Adipocyte (in vitro differentiated cells): Measurements from ENCODE around the gene TBL1X.
A peak's percentile ranks its signal among the peaks of the same experiment; 100 is the strongest.
"Not testable (repeated sequence)": the region's sequence is repeated elsewhere in the genome, so short reads cannot be mapped to it uniquely, and the experiment has no call there.

ENCODE experiments used
- DNase-seq: peaks from one replicate; pipeline ENCODE4 v3.0.0-alpha.2; 2015; ENCODE audit warnings: low read depth
- H3K27me3 ChIP-seq: replicated peaks from 2 replicates; pipeline ENCODE4 v1.7.0; 2013; ENCODE audit warnings: mild to moderate bottlenecking, low read length, moderate library complexity; ENCODE audit not compliant: control insufficient read depth, insufficient read depth
- H3K36me3 ChIP-seq: 2 replicates; pipeline ENCODE4 v1.7.0; 2013; ENCODE audit warnings: low read length, mild to moderate bottlenecking, moderate library complexity; ENCODE audit not compliant: control insufficient read depth, insufficient read depth, severe bottlenecking
- H3K4me1 ChIP-seq: 2 replicates; pipeline ENCODE4 v1.7.0; 2013; ENCODE audit warnings: mild to moderate bottlenecking, low read length, moderate library complexity; ENCODE audit not compliant: control insufficient read depth, insufficient read depth
- H3K4me3 ChIP-seq: 2 replicates; pipeline ENCODE4 v1.7.0; 2013; ENCODE audit warnings: mild to moderate bottlenecking, low read length, moderate library complexity
- H3K9ac ChIP-seq: 2 replicates; pipeline ENCODE4 v1.7.0; 2013; ENCODE audit warnings: mild to moderate bottlenecking, low read length, moderate library complexity
- H3K9me3 ChIP-seq: 2 replicates; pipeline ENCODE4 v1.7.0; 2013; ENCODE audit warnings: mild to moderate bottlenecking, low read length, moderate library complexity; ENCODE audit not compliant: control insufficient read depth

TBL1X gene

DNA sequence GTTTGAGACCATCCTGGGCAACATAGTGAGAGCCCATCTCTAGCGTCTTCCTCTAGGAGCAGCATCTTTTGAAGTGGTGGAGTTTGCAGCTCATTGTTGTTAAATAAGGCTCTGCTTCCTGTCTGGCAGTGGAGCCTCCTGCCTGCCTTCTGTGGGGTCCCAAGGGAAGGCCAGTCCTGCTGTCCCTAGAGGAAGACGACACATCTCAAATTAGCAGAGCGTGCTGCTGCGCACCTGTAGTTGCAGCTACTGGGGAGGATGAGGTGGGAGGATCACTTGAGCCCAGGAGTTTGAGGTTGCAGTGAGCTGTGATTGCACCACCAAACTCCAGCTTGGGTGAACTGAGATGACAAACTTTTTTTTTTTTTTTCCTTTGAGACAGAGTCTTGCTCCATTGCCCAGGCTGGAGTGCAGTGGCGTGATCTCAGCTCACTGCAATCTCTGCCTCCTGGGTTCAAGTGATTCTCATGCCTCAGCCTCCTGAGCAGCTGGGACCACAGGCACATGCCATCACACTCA, 303.5 kb downstream of the TBL1X start:
- not testable (repeated sequence) for H3K9me3 ChIP-seq

DNA sequence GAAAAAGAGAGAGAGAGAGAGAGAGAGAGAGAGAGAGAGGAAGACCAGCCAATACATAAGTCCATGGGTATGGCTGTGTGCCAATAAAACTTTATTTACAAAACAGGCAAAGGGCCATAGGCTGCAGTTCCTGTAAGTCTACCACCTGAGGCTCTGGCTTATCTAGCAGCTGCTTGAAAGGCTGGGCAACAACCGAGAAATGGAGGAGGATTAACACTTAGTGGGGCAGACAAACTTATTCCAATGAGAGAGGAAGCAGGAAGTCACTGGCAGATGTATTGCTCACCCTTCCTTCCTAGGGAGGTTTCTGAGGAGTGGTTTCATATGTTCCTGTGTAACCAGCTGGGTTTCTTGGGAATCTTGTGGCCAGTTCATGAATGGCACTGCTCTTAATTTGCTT, 305.5 kb downstream of the TBL1X start:
- Histone ChIP-seq H3K36me3 (no peaks in the 10 kb centered on the region), H3K4me3 (no peak overlapping the region), H3K9ac (no peak overlapping the region), H3K9me3 (no peaks in the 10 kb centered on the region), H3K4me1 (no peaks in the 10 kb centered on the region), H3K27me3 (peaks cover 17% of the 10 kb centered on the region)
- DNase-seq, result no peak

More for the DNA sequence above, 303.5 kb downstream of the TBL1X start:
- not testable (repeated sequence) for DNase-seq, H3K9ac ChIP-seq, H3K4me3 ChIP-seq, H3K36me3 ChIP-seq, H3K4me1 ChIP-seq
- peaks cover 17% of the 10 kb centered on the region for H3K27me3 ChIP-seq

DNA sequence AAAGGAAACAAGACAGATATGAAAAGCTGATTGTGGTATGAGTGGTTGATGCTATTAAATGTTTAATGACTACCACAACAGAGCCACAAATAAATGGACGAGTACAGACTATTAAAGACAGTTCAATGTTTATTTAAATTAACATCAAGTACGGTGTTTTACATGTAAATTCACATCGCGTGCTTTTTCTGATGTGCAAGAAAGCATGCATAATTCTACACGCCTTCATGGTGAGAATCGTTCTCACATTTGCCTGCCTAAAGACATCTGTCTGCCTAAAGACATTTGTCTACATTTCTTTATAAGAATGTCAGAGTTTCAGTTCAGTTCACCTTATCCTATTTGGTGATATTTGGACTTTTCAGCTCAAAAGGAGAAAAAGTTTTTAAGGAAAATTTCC, 308.1 kb downstream of the TBL1X start:
- H3K9me3 ChIP-seq, result no peaks in the 10 kb centered on the region
- H3K4me1 ChIP-seq, result no peaks in the 10 kb centered on the region
- H3K4me3 ChIP-seq, result no peak overlapping the region
- peaks cover 8% of the 10 kb centered on the region for H3K27me3 ChIP-seq
- no peaks in the 10 kb centered on the region for H3K36me3 ChIP-seq
- no peak overlapping the region for H3K9ac ChIP-seq
- DNase-seq, result no peak

DNA sequence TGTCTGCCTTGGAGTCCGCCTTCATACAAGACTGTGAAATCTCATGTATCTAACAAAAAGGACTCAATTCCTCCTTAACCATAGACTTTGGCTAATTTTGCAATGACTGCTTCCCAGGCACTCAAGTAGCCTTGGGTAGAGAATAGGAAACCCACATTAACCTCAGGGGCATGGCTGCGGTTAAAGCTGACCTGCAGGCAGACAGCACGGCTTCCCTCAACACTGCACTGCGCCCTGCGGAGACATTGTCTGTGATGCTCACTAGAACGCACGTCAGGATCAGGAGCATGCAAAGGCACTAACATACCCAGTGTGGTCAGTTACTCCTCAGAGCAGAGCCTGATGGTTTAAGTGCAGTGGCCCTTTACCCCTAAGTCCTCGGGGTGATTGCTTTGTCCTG, 311.1 kb downstream of the TBL1X start:
- H3K4me1 ChIP-seq, result no peaks in the 10 kb centered on the region
- no peaks in the 10 kb centered on the region for H3K9me3 ChIP-seq
- H3K4me3 ChIP-seq, result no peak overlapping the region
- peaks cover 7% of the 10 kb centered on the region for H3K27me3 ChIP-seq
- no peaks in the 10 kb centered on the region for H3K36me3 ChIP-seq
- DNase-seq, result no peak
- H3K9ac ChIP-seq, result no peak overlapping the region

DNA sequence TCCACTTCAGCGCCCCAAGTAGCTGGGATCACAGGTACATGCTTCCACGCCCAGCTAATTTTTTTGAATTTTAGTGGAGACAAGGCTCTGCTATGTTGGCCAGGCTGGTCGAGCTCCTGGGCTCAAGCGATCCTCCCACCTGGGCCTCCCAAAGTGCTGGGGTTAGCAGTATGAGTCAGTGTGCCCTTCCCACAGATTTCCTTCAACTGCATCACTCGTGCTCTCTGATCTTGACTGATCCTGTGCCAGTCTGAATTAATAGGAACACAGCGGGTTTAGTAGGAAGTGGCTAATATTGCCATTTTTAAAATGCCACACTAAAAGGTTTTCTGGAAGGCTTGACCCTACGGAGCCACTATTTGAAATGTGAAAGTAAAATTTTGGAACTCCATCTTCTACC, 317.1 kb downstream of the TBL1X start:
- peaks cover 20% of the 10 kb centered on the region for H3K27me3 ChIP-seq
- peaks cover 6% of the 10 kb centered on the region for H3K9me3 ChIP-seq
- DNase-seq, result no peak
- no peaks in the 10 kb centered on the region for H3K4me1 ChIP-seq
- no peak overlapping the region for H3K4me3 ChIP-seq
- no peak overlapping the region for H3K9ac ChIP-seq
- H3K36me3 ChIP-seq, result no peaks in the 10 kb centered on the region

DNA sequence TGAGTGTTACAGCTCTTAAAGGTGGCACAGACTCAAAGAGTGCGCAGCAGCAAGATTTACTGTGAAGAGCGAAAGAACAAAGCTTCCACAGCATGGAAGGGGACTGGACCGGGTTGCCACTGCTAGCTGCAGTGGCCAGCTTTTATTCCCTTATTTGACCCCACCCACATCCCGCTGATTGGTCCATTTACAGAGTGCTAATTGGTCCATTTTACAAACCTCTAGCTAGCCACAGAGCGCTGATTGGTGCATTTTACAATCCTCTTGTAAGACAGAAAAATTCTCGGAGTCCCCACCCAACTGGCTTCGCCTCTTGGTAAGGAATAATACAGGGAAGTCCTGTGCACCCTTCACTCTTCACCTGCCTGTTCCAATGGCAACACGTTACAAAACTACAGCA, 319.5 kb downstream of the TBL1X start:
- Histone ChIP-seq H3K9me3 (peaks cover 6% of the 10 kb centered on the region), H3K27me3 (peaks cover 40% of the 10 kb centered on the region), H3K4me3 (no peak overlapping the region), H3K9ac (no peak overlapping the region), H3K4me1 (no peaks in the 10 kb centered on the region), H3K36me3 (no peaks in the 10 kb centered on the region)
- DNase-seq, result no peak

DNA sequence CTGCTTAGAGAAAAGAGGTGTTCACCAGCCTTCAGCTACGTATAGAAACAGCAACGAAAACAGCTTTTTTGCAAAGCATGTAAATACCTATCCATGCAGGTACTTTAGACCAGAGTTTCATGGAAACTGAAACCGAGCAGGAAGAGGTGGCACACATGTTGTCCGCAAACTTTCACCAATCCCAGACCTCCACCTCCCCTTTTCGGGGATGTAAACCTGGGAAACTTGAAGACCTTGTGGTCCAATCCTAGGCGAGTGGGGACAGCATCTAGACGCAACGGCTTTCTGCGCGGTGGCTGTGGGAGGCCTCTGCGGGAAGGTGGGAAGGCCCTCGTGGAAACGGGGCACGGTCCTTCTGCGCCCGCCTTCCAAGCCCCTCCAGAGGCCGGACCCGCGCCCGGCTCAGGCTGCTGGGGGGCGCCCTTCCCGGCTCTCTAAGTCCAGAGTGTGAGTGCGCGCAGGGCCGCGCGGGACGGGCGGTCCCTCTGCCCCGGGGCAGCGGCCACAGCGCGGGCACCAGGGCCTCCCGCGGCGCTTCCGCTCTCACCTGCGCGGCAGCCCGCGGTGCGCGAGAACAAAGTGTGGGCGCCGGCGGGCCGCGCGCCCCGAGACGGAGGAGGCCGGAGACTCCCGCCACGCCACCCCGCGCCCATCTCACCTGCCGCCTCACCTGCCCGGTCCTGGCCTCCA, 320.5 kb downstream of the TBL1X start:
- no peak overlapping the region for H3K9ac ChIP-seq
- H3K36me3 ChIP-seq, result no peaks in the 10 kb centered on the region
- no peaks in the 10 kb centered on the region for H3K4me1 ChIP-seq
- DNase-seq, result no peak
- peaks cover 6% of the 10 kb centered on the region for H3K9me3 ChIP-seq
- H3K27me3 ChIP-seq, result peaks cover 41% of the 10 kb centered on the region
- H3K4me3 ChIP-seq, result no peak overlapping the region

DNA sequence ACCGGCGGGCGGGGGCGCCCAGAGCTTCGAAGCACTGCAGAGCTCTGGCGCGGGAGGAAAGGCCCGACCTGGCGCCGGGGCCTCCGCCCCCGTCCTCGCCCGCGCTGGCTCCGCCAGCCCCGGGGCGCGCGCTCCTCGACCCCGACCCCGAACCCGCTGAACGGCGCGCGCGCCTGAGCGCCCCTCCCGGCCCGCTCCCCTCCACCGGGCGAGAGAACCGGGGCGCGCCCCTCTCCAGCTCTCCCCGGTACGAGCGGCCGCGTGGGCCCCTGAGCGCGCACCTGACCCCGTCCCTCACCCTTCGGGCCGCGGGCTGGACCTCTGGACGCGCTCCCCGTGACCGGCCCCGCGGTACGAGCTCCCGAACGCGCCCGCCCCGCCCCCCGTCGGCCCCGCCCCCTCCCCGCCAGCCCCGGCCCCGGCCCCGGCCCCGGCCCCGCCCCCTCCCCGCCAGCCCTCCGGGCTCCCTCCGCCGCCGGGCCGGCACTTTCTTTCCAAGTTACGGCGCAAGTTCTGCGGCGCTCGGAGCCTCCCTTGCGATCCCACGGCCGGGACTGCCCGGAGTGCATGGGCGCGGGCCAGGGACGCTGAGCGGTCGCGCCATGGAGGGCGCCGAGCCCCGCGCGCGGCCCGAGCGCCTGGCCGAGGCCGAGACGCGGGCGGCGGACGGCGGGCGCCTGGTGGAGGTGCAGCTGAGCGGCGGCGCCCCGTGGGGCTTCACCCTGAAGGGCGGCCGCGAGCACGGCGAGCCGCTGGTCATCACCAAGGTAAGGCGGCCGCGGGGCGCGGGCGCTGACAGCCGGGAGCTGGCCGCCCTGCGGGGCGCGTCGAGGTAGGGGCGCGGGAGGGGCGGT, 321.3 kb downstream of the TBL1X start, which contains the start of gene SHROOM2:
Gene SHROOM2, plus strand, starts transcription at position 486 of the 854 bp plus-strand sequence. Its CDS starts 117 bp downstream, at position 603.
- Histone ChIP-seq H3K4me1 (no peaks in the 10 kb centered on the region), H3K36me3 (no peaks in the 10 kb centered on the region), H3K9me3 (peaks cover 6% of the 10 kb centered on the region), H3K9ac (no peak within 1 kb of the TSS), H3K4me3 (no peak within 1 kb of the TSS), H3K27me3 (peaks cover 45% of the 10 kb centered on the region)
- DNase-seq, result peak; percentile 34

DNA sequence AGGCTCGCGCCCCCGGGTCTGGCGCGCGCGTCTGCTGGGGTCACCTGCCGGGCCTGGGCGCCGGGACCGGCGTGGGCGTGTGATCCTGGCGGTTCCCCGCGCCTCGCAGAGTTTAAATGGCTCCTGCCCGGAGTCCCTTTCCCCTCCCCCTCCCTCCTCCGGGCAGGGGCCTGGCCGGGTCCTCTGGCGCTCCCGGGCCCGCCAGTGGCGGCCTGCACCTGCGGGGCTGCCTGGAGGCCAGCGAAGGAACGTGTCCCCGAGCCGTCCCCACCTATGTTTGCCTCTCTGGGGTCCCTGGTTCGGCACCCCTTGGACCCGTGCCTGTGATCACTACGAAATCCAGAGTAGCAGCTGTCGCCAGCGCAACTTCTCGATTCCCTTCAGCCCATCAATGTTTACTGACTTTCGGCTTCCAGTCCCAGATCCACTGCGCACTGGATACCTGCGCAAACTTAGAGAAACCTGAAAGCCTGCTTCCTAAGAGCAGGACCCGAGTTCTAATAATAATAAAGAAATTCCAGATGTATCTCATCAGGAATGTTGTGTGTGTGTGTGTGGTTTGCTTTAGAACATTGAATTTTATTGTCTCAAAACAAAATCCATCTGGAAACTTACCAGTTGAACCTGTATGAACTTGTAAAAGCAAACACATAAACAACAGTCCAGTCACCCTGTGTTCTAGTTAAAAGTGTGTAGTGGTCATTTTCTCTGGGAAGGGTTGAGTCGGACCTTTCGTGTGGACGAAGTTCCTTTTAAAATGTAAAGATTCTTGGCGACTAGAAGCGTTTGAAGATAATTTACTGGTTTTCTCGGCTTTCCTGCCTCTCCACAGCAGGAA, 322.2 kb downstream of the TBL1X start:
- Histone ChIP-seq H3K4me3 (no peak overlapping the region), H3K9ac (no peak overlapping the region), H3K4me1 (no peaks in the 10 kb centered on the region), H3K27me3 (peaks cover 45% of the 10 kb centered on the region), H3K36me3 (no peaks in the 10 kb centered on the region), H3K9me3 (peaks cover 6% of the 10 kb centered on the region)
- no peak for DNase-seq

DNA sequence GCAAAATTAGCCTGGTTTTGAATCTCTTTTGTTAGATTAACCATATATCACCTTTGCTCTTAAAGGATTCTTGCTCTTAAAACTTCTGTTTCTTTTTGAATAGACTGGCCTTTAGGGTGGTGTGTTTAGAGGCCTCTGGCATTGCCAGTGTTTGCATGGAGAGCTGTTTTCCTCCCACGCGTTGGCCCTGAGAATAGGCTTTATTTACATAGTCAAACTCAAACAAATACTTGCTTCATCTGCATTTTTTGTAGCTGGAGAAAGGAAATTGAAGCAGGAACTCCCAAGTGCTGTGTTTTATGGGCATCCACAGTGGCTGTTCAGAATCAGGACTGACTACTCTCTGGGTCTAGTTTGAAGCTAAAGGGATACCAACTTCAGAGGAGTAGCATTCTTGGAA, 324.1 kb downstream of the TBL1X start:
- Histone ChIP-seq H3K4me3 (no peak overlapping the region), H3K36me3 (no peaks in the 10 kb centered on the region), H3K27me3 (peaks cover 38% of the 10 kb centered on the region), H3K9ac (no peak overlapping the region), H3K4me1 (no peaks in the 10 kb centered on the region), H3K9me3 (peaks cover 6% of the 10 kb centered on the region)
- DNase-seq, result peak; percentile 27

DNA sequence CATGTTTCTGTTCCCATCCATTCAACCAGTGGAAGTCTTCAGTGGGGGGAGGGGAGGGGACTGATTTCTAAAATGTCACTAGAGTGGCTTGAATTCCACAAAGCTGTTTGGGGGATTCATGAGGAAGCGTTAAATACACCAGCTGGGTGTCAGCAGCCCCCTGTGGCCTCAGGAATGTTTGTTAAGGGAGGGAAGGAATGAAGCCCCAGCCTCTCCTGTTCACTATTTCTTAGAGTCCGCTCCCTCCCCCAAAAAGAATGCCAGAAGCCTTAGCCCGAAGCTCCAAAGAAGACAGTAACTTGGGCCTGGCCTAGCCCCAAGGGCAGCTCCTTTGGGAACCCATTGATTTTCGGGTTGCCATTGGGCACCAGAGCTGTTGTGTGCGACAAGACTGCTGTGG, 324.7 kb downstream of the TBL1X start:
- no peak overlapping the region for H3K4me3 ChIP-seq
- H3K9me3 ChIP-seq, result peaks cover 4% of the 10 kb centered on the region
- no peaks in the 10 kb centered on the region for H3K4me1 ChIP-seq
- H3K9ac ChIP-seq, result no peak overlapping the region
- no peaks in the 10 kb centered on the region for H3K36me3 ChIP-seq
- peaks cover 36% of the 10 kb centered on the region for H3K27me3 ChIP-seq
- DNase-seq, result no peak
